HepG2 (cell line): ENCODE results near the gene DYSF.

Source experiments
- ATF7-NPFF ChIP-seq: sonication (generic); formaldehyde crosslinking; IDR thresholded peaks from 2 replicates; pipeline ENCODE4 v1.8.1; 2023; ENCODE audit warnings: mild to moderate bottlenecking, low read depth, missing genetic modification reagents, moderate library complexity
- CHD4 ChIP-seq: fragments of 200-600 bp; sonication (generic); IDR thresholded peaks from 2 replicates; pipeline ENCODE4 v1.7.0; 2017; ENCODE audit warnings: mild to moderate bottlenecking, low read length, borderline replicate concordance
- CREB1 ChIP-seq, 2 experiments: fragments of 450-650 bp in 1 of 2; IDR thresholded peaks; 2 replicates each; pipeline ENCODE4 v1.6.1; 2016 to 2017; ENCODE audit warnings: control low read depth in 1 of 2, mild to moderate bottlenecking in 1 of 2, missing compliant biosample characterization in 1 of 2, missing genetic modification characterization in 1 of 2
- EP300 ChIP-seq, 3 experiments: sonication (generic) in 1 of 3; formaldehyde crosslinking in 1 of 3; IDR thresholded peaks; 2 replicates each; pipeline versions ENCODE4 v1.5.1 to v1.6.1; 2011 to 2020; ENCODE audit warnings: low read depth in 2 of 3, low read length in 2 of 3, borderline replicate concordance in 1 of 3, improper control_type of control experiment in 1 of 3, mild to moderate bottlenecking in 1 of 3, missing genetic modification reagents in 1 of 3, moderate library complexity in 1 of 3
- KDM1A ChIP-seq: IDR thresholded peaks from 2 replicates; pipeline ENCODE4 v1.6.1; 2016; ENCODE audit warnings: missing compliant biosample characterization
- MED1 ChIP-seq: sonication (generic); formaldehyde crosslinking; IDR thresholded peaks from 2 replicates; pipeline ENCODE4 v1.4.0; 2020; ENCODE audit warnings: missing genetic modification reagents
- NPAS2 ChIP-seq: sonication (generic); formaldehyde crosslinking; IDR thresholded peaks from 2 replicates; pipeline ENCODE4 v1.8.0; 2022; ENCODE audit warnings: mild to moderate bottlenecking, missing genetic modification reagents, borderline replicate concordance
- NR2F6 ChIP-seq, 2 experiments: IDR thresholded peaks; 2 replicates each; pipeline ENCODE4 v1.6.1; 2016; ENCODE audit warnings: antibody characterized with exemption in 1 of 2, mild to moderate bottlenecking in 1 of 2
- SMC3 ChIP-seq: IDR thresholded peaks from 2 replicates; pipeline ENCODE4 v1.6.1; 2011; ENCODE audit warnings: low read length, improper control_type of control experiment
- ZNF501 ChIP-seq: sonication (generic); formaldehyde crosslinking; IDR thresholded peaks from 2 replicates; pipeline ENCODE4 v1.5.1; 2020; ENCODE audit warnings: mild to moderate bottlenecking, moderate library complexity, missing genetic modification reagents
- ZZZ3 ChIP-seq: sonication (generic); formaldehyde crosslinking; IDR thresholded peaks from 2 replicates; pipeline ENCODE4 v1.4.0; 2020; ENCODE audit warnings: missing genetic modification reagents, mild to moderate bottlenecking, borderline replicate concordance

GRCh38 chr2:71560638-71561011, 107.3 kb downstream of the DYSF start:
- TF ChIP-seq ATF7-NPFF (CRISPR knock-in tag): no peak
- TF ChIP-seq ZZZ3 (CRISPR knock-in tag): no peak
- no peak for TF ChIP-seq KDM1A (CRISPR knock-in tag)
- TF ChIP-seq EP300 (IDR thresholded peaks at IDR 0.05; ENCODE audit: low read depth in 2 of 2, low read length in 2 of 2): no peak
- no peak for TF ChIP-seq EP300 (CRISPR knock-in tag; IDR thresholded peaks at IDR 0.05; ENCODE audit: borderline replicate concordance)
- no peak for TF ChIP-seq SMC3
- no peak for TF ChIP-seq NR2F6 (IDR thresholded peaks at IDR 0.05)
- TF ChIP-seq NR2F6 (CRISPR knock-in tag; IDR thresholded peaks at IDR 0.05): no peak
- TF ChIP-seq CHD4: no peak
- no peak for TF ChIP-seq NPAS2 (CRISPR knock-in tag)
- no peak for TF ChIP-seq CREB1 (IDR thresholded peaks at IDR 0.05)
- TF ChIP-seq CREB1 (CRISPR knock-in tag; IDR thresholded peaks at IDR 0.05): no peak
- no peak for TF ChIP-seq ZNF501 (CRISPR knock-in tag)
- TF ChIP-seq MED1: no peak
